ENCODE results near the gene EML4.

DNA sequence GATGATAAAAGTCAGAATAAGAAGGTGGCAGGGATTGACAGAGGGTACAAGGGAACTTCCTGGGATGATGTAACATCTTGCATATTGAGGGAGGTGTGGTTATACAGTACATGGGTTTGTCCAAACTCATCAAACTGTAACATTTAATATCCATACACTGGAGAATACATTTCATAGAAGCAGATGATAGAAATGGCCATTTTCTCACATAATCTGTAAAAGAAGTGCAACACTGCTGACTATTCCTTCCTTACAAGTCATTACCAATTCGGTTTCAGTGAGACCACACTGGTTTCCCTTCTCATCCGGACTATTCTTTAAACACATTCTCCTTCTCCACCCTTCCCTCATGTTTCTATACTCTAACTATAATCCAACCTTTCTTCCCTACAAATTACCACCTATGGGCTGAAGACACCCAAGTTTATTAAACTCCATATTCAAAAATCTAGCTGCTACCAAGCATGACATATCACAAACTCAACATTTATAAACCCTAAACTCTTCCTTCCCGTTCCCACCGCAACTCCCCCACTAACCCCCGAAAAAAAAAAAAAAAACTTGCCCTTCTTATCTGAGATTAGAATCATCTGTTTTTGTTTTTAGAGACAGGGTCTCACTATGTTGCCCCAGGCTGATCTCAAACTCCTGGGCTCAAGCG, 190.3 kb downstream of the EML4 start:
- TF ChIP-seq CTCF (conservative IDR thresholded peaks at IDR 0.05; ENCODE audit: low read length) (no peak), EZH2phosphoT487 (IDR thresholded peaks at IDR 0.05; ENCODE audit: borderline replicate concordance, low read depth, low read length) (no peak)
